ENCODE results near the gene HIP1.

HIP1 gene

DNA sequence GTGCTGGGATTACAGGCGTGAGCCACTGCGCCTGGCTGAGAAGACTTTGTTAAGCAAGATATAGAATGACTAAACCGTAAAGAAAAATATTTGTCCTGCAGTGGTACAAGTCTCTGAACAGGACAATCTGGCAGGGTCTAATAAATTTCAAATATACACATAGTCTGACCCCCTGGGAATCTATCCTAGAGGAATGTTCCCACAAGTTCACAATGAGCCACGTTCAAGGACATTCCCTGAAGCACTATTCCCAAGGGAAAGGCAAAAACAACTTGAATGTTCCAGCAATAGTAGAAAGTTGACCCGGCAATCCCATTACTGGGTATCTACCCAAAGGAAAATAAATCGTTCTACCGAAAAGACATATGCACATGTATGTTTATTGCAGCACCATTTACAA, 82.0 kb downstream of the HIP1 start:
- TF ChIP-seq, protein P1, sequence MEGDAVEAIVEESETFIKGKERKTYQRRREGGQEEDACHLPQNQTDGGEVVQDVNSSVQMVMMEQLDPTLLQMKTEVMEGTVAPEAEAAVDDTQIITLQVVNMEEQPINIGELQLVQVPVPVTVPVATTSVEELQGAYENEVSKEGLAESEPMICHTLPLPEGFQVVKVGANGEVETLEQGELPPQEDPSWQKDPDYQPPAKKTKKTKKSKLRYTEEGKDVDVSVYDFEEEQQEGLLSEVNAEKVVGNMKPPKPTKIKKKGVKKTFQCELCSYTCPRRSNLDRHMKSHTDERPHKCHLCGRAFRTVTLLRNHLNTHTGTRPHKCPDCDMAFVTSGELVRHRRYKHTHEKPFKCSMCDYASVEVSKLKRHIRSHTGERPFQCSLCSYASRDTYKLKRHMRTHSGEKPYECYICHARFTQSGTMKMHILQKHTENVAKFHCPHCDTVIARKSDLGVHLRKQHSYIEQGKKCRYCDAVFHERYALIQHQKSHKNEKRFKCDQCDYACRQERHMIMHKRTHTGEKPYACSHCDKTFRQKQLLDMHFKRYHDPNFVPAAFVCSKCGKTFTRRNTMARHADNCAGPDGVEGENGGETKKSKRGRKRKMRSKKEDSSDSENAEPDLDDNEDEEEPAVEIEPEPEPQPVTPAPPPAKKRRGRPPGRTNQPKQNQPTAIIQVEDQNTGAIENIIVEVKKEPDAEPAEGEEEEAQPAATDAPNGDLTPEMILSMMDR (IDR thresholded peaks at IDR 0.05) = no peak
- no peak for TF ChIP-seq ZFX (IDR thresholded peaks at IDR 0.05; ENCODE audit: borderline replicate concordance)
- H3K27ac ChIP-seq = no peak overlapping the region

DNA sequence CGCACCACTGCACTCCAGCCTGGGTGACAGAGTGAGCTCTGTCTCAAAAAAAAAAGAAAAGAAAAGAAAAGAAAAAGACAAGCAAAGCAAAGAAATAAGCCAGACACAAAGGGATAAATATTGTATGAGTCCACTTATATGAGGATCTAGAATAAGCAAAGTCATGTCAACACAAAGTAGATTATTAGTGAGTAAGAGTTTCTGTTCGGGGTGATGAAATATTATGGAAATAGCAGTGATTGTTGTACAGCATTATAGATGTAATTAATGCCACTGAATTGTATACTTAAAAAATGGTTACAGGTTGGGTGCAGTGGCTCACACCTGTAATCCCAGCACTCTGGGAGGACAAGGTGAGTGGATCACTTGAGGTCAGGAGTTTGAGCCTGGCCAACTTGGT, 83.2 kb downstream of the HIP1 start:
- H3K27ac ChIP-seq = no peak overlapping the region
- no peak for TF ChIP-seq ZFX (IDR thresholded peaks at IDR 0.05; ENCODE audit: borderline replicate concordance)
- TF ChIP-seq, protein P1 (IDR thresholded peaks at IDR 0.05) = no peak

DNA sequence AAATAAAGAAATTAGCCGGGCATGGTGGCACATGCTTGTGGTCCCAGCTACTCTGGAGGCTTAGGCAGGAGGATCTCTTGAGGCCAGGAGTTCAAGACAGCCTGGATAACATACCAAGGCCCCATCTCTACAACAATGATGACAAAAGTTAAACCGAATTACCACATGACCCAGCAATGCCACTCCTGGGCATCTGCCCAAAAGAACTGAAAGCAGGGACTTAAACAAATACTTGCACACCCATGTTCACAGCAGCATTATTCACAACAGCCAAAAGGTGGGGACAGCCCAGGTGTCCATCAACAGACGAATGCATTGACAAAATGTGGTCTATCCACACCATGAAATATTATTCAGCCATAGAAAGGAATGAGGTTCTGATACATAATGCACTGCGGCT, 83.9 kb downstream of the HIP1 start:
- TF ChIP-seq ZFX (IDR thresholded peaks at IDR 0.05; ENCODE audit: borderline replicate concordance) = no peak
- H3K27ac ChIP-seq = no peak overlapping the region

DNA sequence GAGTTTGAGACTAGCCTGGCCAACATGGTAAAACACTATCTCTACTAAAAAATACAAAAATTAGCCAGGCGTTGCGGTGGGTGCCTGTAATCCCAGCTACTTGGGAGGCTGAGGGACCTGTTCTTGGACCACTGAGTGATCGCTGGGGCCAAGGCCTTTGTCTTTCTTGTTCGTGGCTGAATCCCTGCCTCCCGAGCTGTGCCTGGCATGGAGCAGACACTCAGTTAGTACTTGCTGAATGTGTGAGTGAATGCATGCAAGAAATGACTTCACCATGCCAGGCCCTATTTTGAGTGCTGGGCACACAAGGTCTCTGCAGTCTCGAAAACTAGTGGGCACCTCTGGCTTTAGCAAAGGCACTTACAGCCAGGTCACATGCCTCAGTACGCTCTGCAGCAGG, 85.1 kb downstream of the HIP1 start:
- TF ChIP-seq, protein P1 (IDR thresholded peaks at IDR 0.05) = no peak
- TF ChIP-seq ZFX (IDR thresholded peaks at IDR 0.05; ENCODE audit: borderline replicate concordance) = no peak
- no peak overlapping the region for H3K27ac ChIP-seq

DNA sequence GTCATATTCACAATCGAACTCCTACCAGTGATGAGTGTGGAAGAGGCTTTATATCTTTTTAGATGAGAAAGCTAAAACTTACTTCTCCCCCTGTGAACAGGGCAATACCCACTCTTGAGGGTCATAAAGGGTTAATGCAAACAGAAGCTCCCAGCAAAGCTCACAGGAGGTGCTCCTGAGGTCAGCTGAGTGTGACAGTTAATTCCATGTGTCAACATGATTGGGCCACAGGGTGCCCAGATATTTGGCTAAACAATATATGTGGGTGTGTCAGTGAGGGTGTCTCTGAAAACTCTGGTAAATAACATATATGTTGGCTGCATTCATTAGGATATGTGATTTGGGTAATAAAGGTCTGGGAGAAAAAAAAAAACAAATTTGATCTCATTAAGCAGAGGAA, 86.0 kb downstream of the HIP1 start:
- H3K27ac ChIP-seq = no peak overlapping the region
- no peak for TF ChIP-seq ZFX (IDR thresholded peaks at IDR 0.05; ENCODE audit: borderline replicate concordance)
- TF ChIP-seq, protein P1 (IDR thresholded peaks at IDR 0.05) = no peak

DNA sequence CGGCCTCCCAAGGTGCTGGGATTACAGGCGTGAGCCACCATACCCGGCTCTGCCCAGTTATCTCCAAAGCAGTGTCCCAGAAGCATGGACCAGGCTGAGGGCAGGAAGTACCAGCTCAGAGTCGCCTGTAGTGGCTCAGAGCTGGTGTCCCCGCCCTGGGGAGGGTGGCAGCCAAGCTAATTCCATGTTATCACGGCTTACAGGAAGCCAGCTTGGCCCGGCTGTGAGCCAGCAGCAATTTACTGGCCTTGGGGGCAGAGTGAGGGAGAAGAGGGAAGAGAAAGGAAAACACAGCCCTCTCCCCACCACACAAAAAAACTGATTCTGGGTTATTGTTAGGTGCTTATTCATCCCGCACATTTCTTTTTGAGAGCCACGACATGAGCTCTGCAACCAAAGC, 88.1 kb downstream of the HIP1 start:
- no peak overlapping the region for H3K27ac ChIP-seq
- TF ChIP-seq, protein P1 (IDR thresholded peaks at IDR 0.05) = no peak
- TF ChIP-seq ZFX (IDR thresholded peaks at IDR 0.05; ENCODE audit: borderline replicate concordance) = no peak

DNA sequence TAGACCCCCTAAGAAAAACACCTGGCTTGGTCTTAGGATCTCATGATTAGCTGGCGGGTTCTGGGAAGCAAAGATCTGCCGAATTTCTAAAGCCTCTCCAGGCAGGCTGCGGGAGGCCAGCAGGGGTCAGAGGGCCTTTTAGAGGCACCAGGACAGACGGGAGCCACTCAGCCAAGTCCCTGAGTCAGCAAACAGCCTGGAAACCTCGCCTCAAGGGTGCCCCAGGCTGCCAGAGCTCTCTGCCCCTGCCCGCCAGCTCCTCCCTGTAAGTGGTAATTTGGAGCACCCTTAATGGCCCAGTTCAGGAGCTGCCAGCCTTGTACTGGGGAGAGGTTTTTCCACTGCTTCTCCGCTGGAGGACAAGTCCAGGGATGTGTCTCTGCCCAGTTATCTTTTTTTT, 88.7 kb downstream of the HIP1 start:
- H3K27ac ChIP-seq = no peak overlapping the region
- TF ChIP-seq, protein P1 (IDR thresholded peaks at IDR 0.05) = no peak
- no peak for TF ChIP-seq ZFX (IDR thresholded peaks at IDR 0.05; ENCODE audit: borderline replicate concordance)

DNA sequence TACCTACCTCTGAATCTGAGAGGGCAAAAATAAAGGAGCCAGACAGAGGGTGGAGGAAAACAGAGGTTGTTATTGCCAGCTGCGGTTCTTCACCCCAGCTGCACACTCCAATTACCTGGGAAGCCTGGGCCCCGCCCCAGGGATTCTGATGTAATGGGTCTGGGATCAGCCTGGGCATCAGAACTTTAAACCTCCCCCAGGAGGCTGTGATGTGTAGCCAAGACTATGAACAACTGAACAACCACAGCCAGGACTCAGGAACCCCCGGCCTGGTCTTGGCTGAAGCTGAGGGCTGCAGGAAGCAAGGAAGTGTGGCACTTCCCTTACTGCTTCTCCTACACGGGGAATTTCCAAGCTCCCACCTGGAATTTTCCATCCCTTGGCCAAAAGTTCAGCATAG, 89.3 kb downstream of the HIP1 start:
- TF ChIP-seq ZFX (IDR thresholded peaks at IDR 0.05; ENCODE audit: borderline replicate concordance) = no peak
- TF ChIP-seq, protein P1 (IDR thresholded peaks at IDR 0.05) = no peak
- H3K27ac ChIP-seq = no peak overlapping the region
